HG02973 (cell line): ENCODE data around the gene DZIP1.
"Not testable (repeated sequence)": the region's sequence is repeated elsewhere in the genome, so short reads cannot be mapped to it uniquely, and the experiment has no call there.

ENCODE experiments used
- ATAC-seq: cut with Tn5 transposase; IDR thresholded peaks from one replicate; pipeline ENCODE4 v1.9.1; 2021; ENCODE audit warnings: moderate library complexity; ENCODE audit not compliant: unreplicated experiment

DZIP1 gene

GRCh38 chr13:95644601-95645052 lies at the start of gene DZIP1:
Gene DZIP1, minus strand, starts transcription at chr13:95644706. Its CDS starts 2,677 bp downstream, at chr13:95642029.
- ATAC-seq = no peak

- not testable (repeated sequence) for ATAC-seq
These were observed 46.5 kb upstream of the DZIP1 start for GRCh38 chr13:95690986-95691385.

- ATAC-seq = no peak
These were observed 45.0 kb upstream of the DZIP1 start for GRCh38 chr13:95689582-95689926.

- ATAC-seq = not testable (repeated sequence)
These were observed 40.5 kb upstream of the DZIP1 start for GRCh38 chr13:95684960-95685359.

- no peak for ATAC-seq
These were observed 39.9 kb upstream of the DZIP1 start for GRCh38 chr13:95684418-95684817.

- ATAC-seq = no peak
These were observed 35.2 kb upstream of the DZIP1 start for GRCh38 chr13:95679722-95680121.

- ATAC-seq = no peak
These were observed 34.5 kb upstream of the DZIP1 start for GRCh38 chr13:95678967-95679366.

GRCh38 chr13:95677564-95678266 lies 33.2 kb upstream of the DZIP1 start:
- no peak for ATAC-seq

- ATAC-seq = peak; percentile 93
These were observed 32.5 kb upstream of the DZIP1 start, which contains the start of gene DNAJC3 for GRCh38 chr13:95676762-95677563. Gene DNAJC3, plus strand, starts transcription at chr13:95677139. Its CDS starts 117 bp downstream, at chr13:95677256.

GRCh38 chr13:95676105-95676761 lies 31.7 kb upstream of the DZIP1 start:
- peak; percentile 13 for ATAC-seq

- no peak for ATAC-seq
These were observed 27.1 kb upstream of the DZIP1 start for GRCh38 chr13:95671597-95671996.

- not testable (repeated sequence) for ATAC-seq
These were observed 22.7 kb upstream of the DZIP1 start for GRCh38 chr13:95667235-95667634.

GRCh38 chr13:95660981-95661581 lies 16.6 kb upstream of the DZIP1 start:
- ATAC-seq = no peak

- no peak for ATAC-seq
These were observed 15.0 kb upstream of the DZIP1 start for GRCh38 chr13:95659500-95659899.

GRCh38 chr13:95656386-95657015 lies 12.0 kb upstream of the DZIP1 start:
- no peak for ATAC-seq

- ATAC-seq = no peak
These were observed 8.3 kb upstream of the DZIP1 start for GRCh38 chr13:95652821-95653220.

GRCh38 chr13:95652244-95652764 lies 7.8 kb upstream of the DZIP1 start:
- no peak for ATAC-seq

GRCh38 chr13:95650696-95651095 lies 6.2 kb upstream of the DZIP1 start:
- ATAC-seq = no peak

GRCh38 chr13:95647321-95647720 lies 2.8 kb upstream of the DZIP1 start:
- no peak for ATAC-seq

- ATAC-seq = no peak
These were observed 439 bp downstream of the DZIP1 start for GRCh38 chr13:95643936-95644598.
